Hepatic stellate cell (primary cell): Measurements from ENCODE around the gene ANKRD60.

ENCODE experiments used
- DNase-seq: peaks from one replicate; pipeline ENCODE4 v3.0.0; 2011; ENCODE audit warnings: low spot score

Gene ANKRD60

DNA sequence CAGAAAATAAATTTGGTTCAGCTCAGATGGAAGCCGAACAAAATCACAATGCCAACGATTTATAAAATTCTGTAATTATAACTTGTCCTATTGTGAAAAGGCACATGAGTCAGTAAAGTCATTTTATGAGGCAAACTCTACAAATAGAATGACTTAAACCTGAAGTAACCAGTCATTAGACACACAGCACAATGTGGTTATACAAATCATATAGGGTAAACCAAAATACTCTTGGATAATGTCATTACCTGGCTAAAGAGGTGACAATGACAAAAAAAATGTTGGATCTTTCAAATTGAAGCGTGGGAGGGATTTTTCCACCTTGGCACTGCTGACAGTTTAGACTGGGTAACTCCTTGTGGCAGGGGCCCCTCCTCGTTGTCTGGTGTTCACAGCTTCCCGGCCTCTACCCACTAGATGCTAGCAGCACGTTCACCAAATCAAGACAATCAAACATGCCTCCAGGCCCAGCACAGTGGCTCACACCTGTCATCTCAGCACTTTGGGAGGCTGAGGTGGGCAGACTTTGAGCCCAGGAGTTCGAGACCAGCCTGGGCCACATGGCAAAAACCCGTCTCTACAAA lies 5.0 kb downstream of the ANKRD60 start:
- no peak for DNase-seq

DNA sequence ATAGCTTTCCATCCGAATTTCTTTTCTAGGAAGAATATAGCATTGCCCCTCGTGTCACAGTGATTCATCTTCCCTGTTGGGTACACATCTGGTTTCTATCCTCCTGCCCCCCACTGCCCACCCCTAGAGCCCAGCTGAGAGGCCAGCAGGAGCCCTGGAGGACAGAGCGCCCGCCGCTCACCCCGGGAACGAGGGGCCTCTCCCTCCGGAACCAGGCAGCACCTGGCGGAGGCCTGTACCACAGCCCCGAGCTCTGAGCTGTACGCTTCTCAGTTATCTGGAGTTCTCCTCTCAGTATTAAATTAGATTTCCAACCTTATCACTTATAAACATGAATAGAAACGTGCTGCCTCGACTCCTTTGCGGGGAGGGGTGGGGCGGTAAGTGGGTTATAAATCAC lies 6.0 kb downstream of the ANKRD60 start:
- no peak for DNase-seq

- DNase-seq: no peak
These were observed 9.1 kb downstream of the ANKRD60 start for GRCh38 chr20:58219342-58219700.

DNA sequence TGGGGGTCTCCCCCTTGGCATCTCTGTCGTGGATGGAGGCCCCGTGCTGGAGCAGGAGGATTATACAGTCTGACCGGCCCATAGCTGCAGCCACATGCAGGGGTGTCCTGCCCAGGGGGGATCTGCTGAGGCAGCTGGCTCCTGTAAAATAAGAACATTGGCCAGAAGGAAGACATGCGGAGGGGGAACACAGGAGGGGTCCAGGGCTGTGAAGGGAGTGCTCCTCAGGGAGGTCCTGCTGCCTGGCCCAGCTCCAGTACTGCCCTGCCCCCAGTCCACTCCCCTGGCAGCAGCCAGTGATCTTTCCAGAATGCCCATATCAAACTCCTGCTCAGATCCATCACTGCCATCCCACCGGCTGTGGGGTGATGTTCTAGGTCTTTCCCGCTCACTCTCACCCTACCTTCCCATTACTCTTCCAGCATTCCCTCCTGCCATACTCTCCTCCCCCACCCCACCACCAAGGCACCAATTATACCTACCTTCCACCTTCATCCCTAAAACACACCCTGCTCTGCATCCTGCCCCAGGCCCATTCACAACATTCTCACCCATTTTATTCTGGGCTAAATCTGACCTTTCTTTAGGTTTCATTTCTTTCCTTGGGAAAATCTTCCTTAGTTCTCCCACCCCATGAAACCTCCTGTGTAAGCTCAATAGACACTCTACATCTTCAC lies 9.7 kb downstream of the ANKRD60 start:
- no peak for DNase-seq

GRCh38 chr20:58216334-58216733 lies 12.1 kb downstream of the ANKRD60 start:
- DNase-seq: no peak

- DNase-seq: no peak
These were observed 13.3 kb downstream of the ANKRD60 start for GRCh38 chr20:58215116-58215515.

DNA sequence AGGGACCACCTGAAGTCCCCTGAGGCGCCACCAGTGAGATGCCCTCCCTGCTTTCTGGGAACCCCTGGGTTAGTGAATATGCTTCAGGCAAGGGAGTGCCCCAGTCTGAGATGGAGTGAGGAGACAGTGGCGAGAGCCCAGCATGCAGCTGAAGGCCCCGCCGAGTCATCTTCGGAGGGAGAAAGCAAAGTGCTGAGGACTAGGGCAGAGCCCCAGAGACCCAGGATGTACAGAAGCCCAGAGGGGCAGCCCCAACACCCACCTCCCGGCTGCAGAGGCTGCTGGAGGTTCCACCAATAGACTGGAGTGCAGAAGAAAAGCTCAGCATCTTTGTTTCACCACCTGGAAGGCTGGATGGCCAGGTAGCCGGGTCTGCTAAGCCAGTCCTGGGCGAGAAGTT lies 14.1 kb downstream of the ANKRD60 start:
- no peak for DNase-seq

DNA sequence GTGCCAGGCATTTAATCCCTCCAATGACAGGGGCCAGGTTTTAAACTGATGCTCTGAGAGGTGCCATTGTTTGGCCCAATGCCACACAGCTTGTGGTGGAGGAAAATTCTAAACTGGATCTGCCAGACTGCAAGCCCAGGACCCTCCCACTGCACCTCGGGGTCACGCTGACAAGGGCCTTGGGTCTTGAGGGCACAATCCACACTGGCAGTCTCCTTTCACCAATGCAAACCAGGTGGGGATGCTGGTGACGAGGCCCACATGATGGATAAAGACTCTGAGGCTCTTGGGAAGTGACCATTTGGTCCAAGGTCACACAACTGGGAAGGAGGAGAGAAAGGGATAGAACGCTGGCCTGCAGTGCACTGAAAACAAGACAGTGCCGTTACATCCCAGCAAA lies 14.7 kb downstream of the ANKRD60 start:
- no peak for DNase-seq

GRCh38 chr20:58213121-58213520 lies 15.3 kb downstream of the ANKRD60 start:
- no peak for DNase-seq

- no peak for DNase-seq
These were observed 15.8 kb downstream of the ANKRD60 start for GRCh38 chr20:58212636-58213035.

GRCh38 chr20:58210398-58210747 lies 18.1 kb downstream of the ANKRD60 start:
- DNase-seq: no peak

- DNase-seq: peak; percentile 89
These were observed 18.6 kb downstream of the ANKRD60 start for GRCh38 chr20:58209652-58210397.

DNA sequence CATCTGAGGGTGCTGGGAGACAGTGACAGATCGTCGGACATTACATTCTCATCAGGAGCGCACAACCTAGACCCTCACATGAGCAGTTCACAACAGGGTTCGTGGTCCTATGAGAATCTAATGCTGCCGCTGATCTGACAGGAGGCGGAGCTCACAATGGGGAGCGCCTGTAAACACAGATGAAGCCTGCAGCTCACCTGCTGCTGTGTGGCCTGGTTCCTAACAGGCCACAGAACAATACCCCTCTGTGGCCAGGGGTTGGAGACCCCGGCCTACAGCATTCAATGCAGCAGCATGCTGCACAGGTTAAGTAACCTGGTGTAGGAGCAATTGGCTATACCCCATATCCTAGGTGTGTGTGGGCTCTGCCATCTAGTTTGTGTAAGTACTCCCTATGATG lies 19.5 kb downstream of the ANKRD60 start:
- no peak for DNase-seq

DNA sequence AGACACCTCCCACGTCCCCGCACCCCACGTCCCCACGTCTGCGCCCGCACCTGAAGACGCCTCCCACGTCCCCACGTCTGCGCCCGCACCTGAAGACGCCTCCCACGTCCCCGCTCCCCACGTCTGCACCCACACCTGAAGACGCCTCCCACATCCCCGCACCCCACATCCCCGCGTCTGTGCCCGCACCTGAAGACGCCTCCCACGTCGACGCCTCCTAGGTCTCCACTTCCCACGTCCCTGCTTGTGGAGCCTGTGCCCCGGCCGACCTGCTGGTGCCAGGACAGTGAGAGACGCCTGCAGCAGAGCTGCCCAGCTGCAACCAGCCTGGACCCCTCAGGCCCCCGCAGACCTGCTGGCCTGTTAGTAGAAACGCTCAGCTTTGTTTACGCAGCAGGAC lies 22.6 kb downstream of the ANKRD60 start:
- no peak for DNase-seq

- no peak for DNase-seq
These were observed 26.4 kb downstream of the ANKRD60 start for GRCh38 chr20:58202044-58202443.

GRCh38 chr20:58201616-58202015 lies 26.8 kb downstream of the ANKRD60 start:
- no peak for DNase-seq

DNA sequence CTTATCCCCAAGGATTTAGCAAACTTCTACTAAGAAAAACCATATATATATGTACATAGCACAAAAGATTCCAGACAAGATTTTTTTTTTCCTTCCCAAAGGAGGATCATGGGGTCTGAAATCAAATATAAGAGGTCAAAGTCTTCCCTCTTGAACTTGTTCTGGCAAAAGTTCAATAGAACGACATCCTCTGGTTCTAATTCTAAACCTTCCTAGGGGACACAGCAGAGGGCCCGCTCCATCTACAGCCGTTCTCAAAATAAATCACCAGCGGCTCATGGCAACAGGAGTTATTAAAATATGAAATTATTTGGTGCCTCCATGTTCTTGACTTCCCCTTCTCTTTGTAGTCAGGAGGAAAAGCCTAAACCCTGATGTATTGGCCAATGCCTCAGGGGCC lies 29.0 kb downstream of the ANKRD60 start:
- no peak for DNase-seq

DNA sequence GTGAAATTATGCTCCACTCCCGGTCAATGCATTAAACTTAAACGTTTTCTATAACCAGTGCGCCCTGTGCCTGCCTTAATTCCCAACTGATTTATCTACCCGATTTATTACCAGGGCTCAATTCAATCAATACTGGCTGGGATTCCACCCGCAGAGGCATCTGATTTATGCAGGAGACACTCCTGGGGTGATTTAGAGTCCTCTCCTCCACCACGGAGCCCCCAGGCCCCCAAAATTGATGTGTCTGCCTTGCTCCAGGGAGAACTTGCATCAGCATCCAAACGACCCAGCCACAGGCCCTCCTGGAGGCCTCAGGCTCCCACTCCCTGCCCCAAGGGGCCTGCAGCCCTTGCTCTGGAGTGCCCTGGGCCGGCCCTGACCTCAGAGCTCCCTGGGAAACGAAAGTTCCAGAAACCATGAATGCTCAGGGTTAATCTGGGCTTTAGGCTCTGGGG lies 29.5 kb downstream of the ANKRD60 start:
- DNase-seq: no peak

- no peak for DNase-seq
These were observed 30.1 kb downstream of the ANKRD60 start for GRCh38 chr20:58198384-58198783.

DNA sequence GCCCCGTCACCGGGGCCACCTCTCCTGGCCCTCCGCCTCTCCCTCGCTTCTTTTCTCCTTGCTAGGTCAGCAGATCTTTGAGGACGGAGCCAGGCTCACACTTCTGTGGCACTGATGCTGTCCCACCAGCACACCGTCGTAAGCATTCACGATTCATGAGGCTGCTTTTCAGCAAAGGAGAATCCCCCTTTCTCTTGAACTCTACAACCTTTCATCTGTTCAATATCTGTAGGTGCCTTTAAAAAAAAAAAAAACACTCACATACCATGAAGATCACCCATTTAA lies 31.3 kb downstream of the ANKRD60 start:
- no peak for DNase-seq

DNA sequence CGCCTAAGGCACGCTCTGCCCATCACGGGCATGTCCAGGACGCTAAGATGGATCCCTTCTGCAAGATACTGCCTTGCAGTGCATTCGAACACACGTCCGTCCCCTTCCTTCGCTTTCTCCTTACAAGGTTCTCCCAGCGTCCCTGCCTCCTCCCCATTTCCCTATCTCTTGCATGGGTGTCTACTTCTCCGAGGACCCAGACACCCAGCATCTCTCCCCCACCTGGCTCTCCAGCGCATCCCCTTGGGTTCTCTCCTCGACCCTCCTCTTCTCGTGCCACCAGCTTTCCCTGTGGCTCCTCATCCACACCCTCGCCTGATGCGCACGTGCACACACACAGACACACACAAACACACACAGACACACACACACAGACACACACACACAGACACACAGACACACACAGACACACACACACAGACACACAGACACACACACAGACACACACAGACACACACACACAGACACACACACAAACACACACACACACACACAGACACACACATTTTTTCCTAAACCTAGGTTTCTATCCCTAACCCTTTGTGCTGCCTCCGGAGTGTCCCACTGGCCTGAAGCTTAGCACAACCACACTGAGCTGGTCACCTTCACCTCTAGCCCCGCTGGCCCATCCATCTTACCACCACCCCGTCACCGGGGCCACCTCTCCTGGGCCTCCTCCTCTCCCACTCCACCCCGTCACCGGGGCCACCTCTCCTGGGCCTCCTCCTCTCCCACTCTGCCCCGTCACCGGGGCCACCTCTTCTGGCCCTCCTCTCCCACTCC lies 31.9 kb downstream of the ANKRD60 start:
- DNase-seq: no peak

DNA sequence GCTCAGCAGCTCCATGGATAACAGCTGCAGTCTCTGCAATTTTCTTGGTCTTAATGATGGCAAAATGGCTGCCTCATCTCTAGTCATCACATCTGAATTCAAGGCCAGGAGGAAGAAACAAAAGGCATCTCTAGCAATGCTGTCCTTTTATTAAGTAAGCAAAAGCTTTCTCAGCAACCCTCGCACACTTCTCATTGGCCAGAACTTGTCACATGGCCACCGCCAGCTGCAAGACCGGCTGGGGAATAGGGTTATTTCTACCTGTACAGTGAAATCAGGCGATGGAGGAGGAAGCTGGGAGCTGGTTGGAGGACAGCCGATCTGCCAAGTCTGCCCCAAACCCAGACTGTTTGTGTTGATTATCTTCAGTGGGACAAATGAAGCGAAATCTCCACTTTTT lies 33.4 kb downstream of the ANKRD60 start:
- DNase-seq: no peak

GRCh38 chr20:58194175-58194791 lies 34.2 kb downstream of the ANKRD60 start:
- DNase-seq: no peak
